Adrenal gland (tissue), 5 donors: ENCODE results near the gene NIPAL3.

Experiments used
- POLR2A ChIP-seq, 2 donors: fragments of 450-650 bp; IDR thresholded peaks; one replicate each; pipeline ENCODE4 v1.6.1; 2017; ENCODE audit warnings: antibody characterized with exemption in 2 of 2, mild to moderate bottlenecking in 2 of 2, moderate library complexity in 1 of 2
- TF ChIP-seq, protein P1 (sequence below), 6 experiments: fragments of 450-650 bp in 4 of 6; fragments of 200-600 bp in 2 of 6; sonication (generic) in 1 of 6; IDR thresholded peaks; 1 replicate in 5 of 6; 2 replicates in 1 of 6; pipeline versions ENCODE4 v1.5.1 to v1.8.0; 2016 to 2021; ENCODE audit warnings: antibody characterized with exemption in 6 of 6, mild to moderate bottlenecking in 2 of 6, moderate library complexity in 1 of 6
- donor health status: DM: no; HTN: no; CAD: no.

- TF ChIP-seq, protein P1, sequence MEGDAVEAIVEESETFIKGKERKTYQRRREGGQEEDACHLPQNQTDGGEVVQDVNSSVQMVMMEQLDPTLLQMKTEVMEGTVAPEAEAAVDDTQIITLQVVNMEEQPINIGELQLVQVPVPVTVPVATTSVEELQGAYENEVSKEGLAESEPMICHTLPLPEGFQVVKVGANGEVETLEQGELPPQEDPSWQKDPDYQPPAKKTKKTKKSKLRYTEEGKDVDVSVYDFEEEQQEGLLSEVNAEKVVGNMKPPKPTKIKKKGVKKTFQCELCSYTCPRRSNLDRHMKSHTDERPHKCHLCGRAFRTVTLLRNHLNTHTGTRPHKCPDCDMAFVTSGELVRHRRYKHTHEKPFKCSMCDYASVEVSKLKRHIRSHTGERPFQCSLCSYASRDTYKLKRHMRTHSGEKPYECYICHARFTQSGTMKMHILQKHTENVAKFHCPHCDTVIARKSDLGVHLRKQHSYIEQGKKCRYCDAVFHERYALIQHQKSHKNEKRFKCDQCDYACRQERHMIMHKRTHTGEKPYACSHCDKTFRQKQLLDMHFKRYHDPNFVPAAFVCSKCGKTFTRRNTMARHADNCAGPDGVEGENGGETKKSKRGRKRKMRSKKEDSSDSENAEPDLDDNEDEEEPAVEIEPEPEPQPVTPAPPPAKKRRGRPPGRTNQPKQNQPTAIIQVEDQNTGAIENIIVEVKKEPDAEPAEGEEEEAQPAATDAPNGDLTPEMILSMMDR (IDR thresholded peaks at IDR 0.05) = no peak
- no peak for TF ChIP-seq POLR2A (IDR thresholded peaks at IDR 0.05)
These were observed 9.4 kb downstream of the NIPAL3 start for GRCh38 chr1:24424990-24425389.
